Activated CD8-positive, alpha-beta T cell treated with anti-CD3 and anti-CD28 coated beads, Interleukin-2, amount 10 ng/mL, durations not matched to agents 7 days and 5 days (primary cell): Measurements from ENCODE around the gene ERI3. TPM values are rescaled to one million over a fixed set of nuclear protein-coding genes. Genes with fewer than 3 reads are reported as not detected.

Experiments
- ATAC-seq: fragments of 150-1000 bp; cut with Tn5 transposase; one replicate; pipeline ENCODE4 v1.10.0; 2021; ENCODE audit warnings: moderate library complexity
- CTCF ChIA-PET: fragments of 350-600 bp; sonication (Branson Sonifier 250); formaldehyde crosslinking; loops from one replicate; lab custom pipeline; 2021; ENCODE audit warnings: antibody characterized with exemption; lab: Charles Lee
- POLR2A ChIA-PET: fragments of 350-600 bp; sonication (Branson Sonifier 250); formaldehyde crosslinking; loops from one replicate; lab custom pipeline; 2021; ENCODE audit warnings: antibody characterized with exemption; lab: Charles Lee
- DNase-seq: peaks from one replicate; pipeline ENCODE4 v3.0.0-alpha.2; 2020
- H3K27ac Mint-ChIP-seq: one replicate; pipeline ENCODE4 v1.8.0; 2021; ENCODE audit warnings: mild to moderate bottlenecking, mixed read lengths
- H3K27me3 Mint-ChIP-seq: one replicate; pipeline ENCODE4 v1.8.0; 2021; ENCODE audit warnings: low read depth, mixed read lengths
- H3K36me3 Mint-ChIP-seq: one replicate; pipeline ENCODE4 v1.8.0; 2021; ENCODE audit warnings: low read depth, mixed read lengths
- H3K4me1 Mint-ChIP-seq: one replicate; pipeline ENCODE4 v1.8.0; 2021; ENCODE audit warnings: low read depth, mixed read lengths
- H3K4me3 Mint-ChIP-seq: one replicate; pipeline ENCODE4 v1.8.0; 2021; ENCODE audit warnings: mild to moderate bottlenecking, mixed read lengths
- H3K9me3 Mint-ChIP-seq: one replicate; pipeline ENCODE4 v1.8.0; 2022; ENCODE audit warnings: mixed read lengths; ENCODE audit not compliant: insufficient read depth
- total RNA-seq, 2 experiments: library from RNA; stranded (reverse); gene quantifications; one replicate each; pipeline ENCODE4 v1.2.3, GENCODE V29; 2021

ERI3 gene
- total RNA-seq, 2 experiments from 2014 or later = 33.1 to 33.2 TPM

GRCh38 chr1:44346878-44347277, 8.2 kb downstream of the ERI3 start:
- no peaks in the 10 kb centered on the region for H3K27me3 Mint-ChIP-seq

GRCh38 chr1:44346184-44346583, 8.9 kb downstream of the ERI3 start:
- no peak for ATAC-seq

More at GRCh38 chr1:44346878-44347277, 8.2 kb downstream of the ERI3 start:
- Mint-ChIP-seq H3K9me3 (no peaks in the 10 kb centered on the region), H3K36me3 (no peaks in the 10 kb centered on the region), H3K4me3 (no peak overlapping the region), H3K4me1 (no peaks in the 10 kb centered on the region), H3K27ac (no peak overlapping the region)
- ATAC-seq (no peak), DNase-seq (no peak)
- ChIA-PET CTCF (no interaction called here), POLR2A (no interaction called here)

GRCh38 chr1:44345187-44345775, 9.8 kb downstream of the ERI3 start:
- no peak overlapping the region for H3K4me3 Mint-ChIP-seq
- ATAC-seq = no peak
- H3K4me1 Mint-ChIP-seq = no peaks in the 10 kb centered on the region
- H3K9me3 Mint-ChIP-seq = no peaks in the 10 kb centered on the region
- no peaks in the 10 kb centered on the region for H3K27me3 Mint-ChIP-seq
- POLR2A ChIA-PET = no interaction called here
- DNase-seq = no peak
- H3K36me3 Mint-ChIP-seq = no peaks in the 10 kb centered on the region
- CTCF ChIA-PET = interaction anchor here (1.2 to 1.4 kb wide), 3 partner anchors 11 to 28 kb away, joined by 3 to 4 read pairs (median 3); no protein-coding TSS in a partner anchor
- H3K27ac Mint-ChIP-seq = no peak overlapping the region

More at GRCh38 chr1:44346184-44346583, 8.9 kb downstream of the ERI3 start:
- ChIA-PET POLR2A (no interaction called here), CTCF (interaction anchor here (1.2 to 1.4 kb wide), 3 partner anchors 10 to 29 kb away, joined by 3 to 4 read pairs (median 3); no protein-coding TSS in a partner anchor)
- Mint-ChIP-seq H3K36me3 (no peaks in the 10 kb centered on the region), H3K4me3 (no peak overlapping the region), H3K27ac (no peak overlapping the region), H3K4me1 (no peaks in the 10 kb centered on the region), H3K9me3 (no peaks in the 10 kb centered on the region), H3K27me3 (no peaks in the 10 kb centered on the region)
- DNase-seq = no peak

GRCh38 chr1:44339731-44340130, 15.3 kb downstream of the ERI3 start:
- DNase-seq = no peak
- CTCF ChIA-PET = no interaction called here
- H3K27me3 Mint-ChIP-seq = no peaks in the 10 kb centered on the region
- H3K4me3 Mint-ChIP-seq = no peak overlapping the region
- POLR2A ChIA-PET = no interaction called here
- no peak for ATAC-seq
- H3K4me1 Mint-ChIP-seq = no peaks in the 10 kb centered on the region
- no peaks in the 10 kb centered on the region for H3K9me3 Mint-ChIP-seq
- H3K27ac Mint-ChIP-seq = no peak overlapping the region
- H3K36me3 Mint-ChIP-seq = peaks cover 24% of the 10 kb centered on the region

- H3K27ac Mint-ChIP-seq = no peak overlapping the region
- no peaks in the 10 kb centered on the region for H3K9me3 Mint-ChIP-seq
- H3K36me3 Mint-ChIP-seq = peaks cover 24% of the 10 kb centered on the region
- ChIA-PET CTCF (no interaction called here), POLR2A (no interaction called here)
- no peaks in the 10 kb centered on the region for H3K27me3 Mint-ChIP-seq
- no peaks in the 10 kb centered on the region for H3K4me1 Mint-ChIP-seq
- H3K4me3 Mint-ChIP-seq = no peak overlapping the region
- DNase-seq = no peak
- no peak for ATAC-seq
Observed at GRCh38 chr1:44338136-44338535, 16.9 kb downstream of the ERI3 start.

GRCh38 chr1:44336668-44337067, 18.4 kb downstream of the ERI3 start:
- no peaks in the 10 kb centered on the region for H3K27me3 Mint-ChIP-seq
- no peak overlapping the region for H3K4me3 Mint-ChIP-seq
- peaks cover 24% of the 10 kb centered on the region for H3K36me3 Mint-ChIP-seq
- H3K9me3 Mint-ChIP-seq = no peaks in the 10 kb centered on the region
- no peak for DNase-seq
- no peak overlapping the region for H3K27ac Mint-ChIP-seq
- CTCF ChIA-PET = interaction anchor here (1.5 kb wide), 1 partner anchor 19 kb away, joined by 3 read pairs; no protein-coding TSS in a partner anchor
- POLR2A ChIA-PET = no interaction called here
- ATAC-seq = no peak
- no peaks in the 10 kb centered on the region for H3K4me1 Mint-ChIP-seq

GRCh38 chr1:44334968-44335367, 20.1 kb downstream of the ERI3 start:
- ChIA-PET POLR2A (no interaction called here), CTCF (no interaction called here)
- DNase-seq = no peak
- no peaks in the 10 kb centered on the region for H3K9me3 Mint-ChIP-seq
- H3K4me3 Mint-ChIP-seq = no peak overlapping the region
- no peaks in the 10 kb centered on the region for H3K4me1 Mint-ChIP-seq
- peaks cover 24% of the 10 kb centered on the region for H3K36me3 Mint-ChIP-seq
- ATAC-seq = no peak
- H3K27me3 Mint-ChIP-seq = no peaks in the 10 kb centered on the region
- H3K27ac Mint-ChIP-seq = no peak overlapping the region

- POLR2A ChIA-PET = no interaction called here
- CTCF ChIA-PET = no interaction called here
- Mint-ChIP-seq H3K27ac (no peak overlapping the region), H3K36me3 (peaks cover 15% of the 10 kb centered on the region), H3K4me3 (no peak overlapping the region), H3K9me3 (no peaks in the 10 kb centered on the region), H3K4me1 (no peaks in the 10 kb centered on the region), H3K27me3 (no peaks in the 10 kb centered on the region)
- no peak for ATAC-seq
- no peak for DNase-seq
Observed at GRCh38 chr1:44333376-44333775, 21.7 kb downstream of the ERI3 start.

GRCh38 chr1:44332505-44332904, 22.6 kb downstream of the ERI3 start:
- Mint-ChIP-seq H3K4me3 (no peak overlapping the region), H3K4me1 (no peaks in the 10 kb centered on the region), H3K36me3 (peaks cover 7% of the 10 kb centered on the region), H3K27me3 (no peaks in the 10 kb centered on the region), H3K9me3 (no peaks in the 10 kb centered on the region), H3K27ac (no peak overlapping the region)
- ChIA-PET POLR2A (no interaction called here), CTCF (interaction anchor here (1.9 kb wide), 1 partner anchor 15 kb away, joined by 4 read pairs; no protein-coding TSS in a partner anchor)
- no peak for ATAC-seq
- DNase-seq = no peak

- CTCF ChIA-PET = interaction anchor here (1.9 kb wide), 1 partner anchor 13 kb away, joined by 4 read pairs; no protein-coding TSS in a partner anchor
- H3K4me1 Mint-ChIP-seq = no peaks in the 10 kb centered on the region
Observed at GRCh38 chr1:44330935-44331334, 24.1 kb downstream of the ERI3 start.

GRCh38 chr1:44328671-44329416, 26.2 kb downstream of the ERI3 start:
- no peaks in the 10 kb centered on the region for H3K9me3 Mint-ChIP-seq
- H3K4me3 Mint-ChIP-seq = no peak overlapping the region
- no peak overlapping the region for H3K27ac Mint-ChIP-seq
- H3K27me3 Mint-ChIP-seq = no peaks in the 10 kb centered on the region
- ChIA-PET CTCF (interaction anchor here (1.0 kb wide), 1 partner anchor 11 kb away, joined by 5 read pairs; no protein-coding TSS in a partner anchor), POLR2A (no interaction called here)
- no peak for ATAC-seq
- no peaks in the 10 kb centered on the region for H3K36me3 Mint-ChIP-seq
- H3K4me1 Mint-ChIP-seq = no peaks in the 10 kb centered on the region
- DNase-seq = no peak

More at GRCh38 chr1:44330935-44331334, 24.1 kb downstream of the ERI3 start:
- H3K9me3 Mint-ChIP-seq = no peaks in the 10 kb centered on the region
- no peak overlapping the region for H3K4me3 Mint-ChIP-seq
- ATAC-seq (no peak), DNase-seq (no peak)
- POLR2A ChIA-PET = interaction anchor here (0.6 kb wide), 1 partner anchor 262 kb away, joined by 3 read pairs; no protein-coding TSS in a partner anchor
- H3K27me3 Mint-ChIP-seq = no peaks in the 10 kb centered on the region
- no peak overlapping the region for H3K27ac Mint-ChIP-seq
- peaks cover 2% of the 10 kb centered on the region for H3K36me3 Mint-ChIP-seq
